ENCODE data around the gene ING4.
A peak's percentile ranks its signal among the peaks of the same experiment; 100 is the strongest.
"Not testable (repeated sequence)": the region's sequence is repeated elsewhere in the genome, so short reads cannot be mapped to it uniquely, and the experiment has no call there.

Gene ING4

GRCh38 chr12:6662906-6663742, at the start of gene ING4:
ING4 (minus strand) TSS chr12:6663119; CDS start chr12:6663101, 18 bp downstream.
- Histone ChIP-seq H3K27me3 (ENCODE audit: control insufficient read depth in 1 of 2, insufficient read depth in 2 of 2, low read length in 2 of 2) (no peaks in the 10 kb centered on the region), H3K36me3 (ENCODE audit: insufficient read depth, low read length) (peaks cover 18% of the 10 kb centered on the region), H3K9me3 (ENCODE audit: low read length) (no peaks in the 10 kb centered on the region), H3K4me1 (ENCODE audit: insufficient read depth, low read length) (peaks cover 12% of the 10 kb centered on the region), H3K27ac (ENCODE audit: low read depth, low read length) (peak within 1 kb of the TSS; percentile 87), H3K4me3 (ENCODE audit: low read depth in 1 of 2, low read length in 2 of 2) (peak within 1 kb of the TSS; percentile 81 to 86), H3K9ac (ENCODE audit: low read length) (peak within 1 kb of the TSS; percentile 69)

GRCh38 chr12:6708960-6709394, 46.1 kb upstream of the ING4 start:
- Histone ChIP-seq H3K9me3 (ENCODE audit: low read length) (no peaks in the 10 kb centered on the region), H3K9ac (ENCODE audit: low read length) (no peak overlapping the region), H3K4me1 (ENCODE audit: insufficient read depth, low read length) (no peaks in the 10 kb centered on the region), H3K27me3 (ENCODE audit: control insufficient read depth in 1 of 2, insufficient read depth in 2 of 2, low read length in 2 of 2) (peaks cover 0 to 3% of the 10 kb centered on the region in 2 donors), H3K36me3 (ENCODE audit: insufficient read depth, low read length) (no peaks in the 10 kb centered on the region), H3K4me3 (ENCODE audit: low read depth in 1 of 2, low read length in 2 of 2) (no peak overlapping the region), H3K27ac (ENCODE audit: low read depth, low read length) (no peak overlapping the region)

GRCh38 chr12:6708351-6708750, 45.4 kb upstream of the ING4 start:
- H3K36me3 ChIP-seq (ENCODE audit: insufficient read depth, low read length); H3K27me3 ChIP-seq (ENCODE audit: control insufficient read depth in 1 of 2, insufficient read depth in 2 of 2, low read length in 2 of 2); H3K9me3 ChIP-seq (ENCODE audit: low read length); H3K4me3 ChIP-seq (ENCODE audit: low read depth in 1 of 2, low read length in 2 of 2); H3K27ac ChIP-seq (ENCODE audit: low read depth, low read length); H3K4me1 ChIP-seq (ENCODE audit: insufficient read depth, low read length); H3K9ac ChIP-seq (ENCODE audit: low read length): not testable (repeated sequence)

- Histone ChIP-seq H3K4me1 (ENCODE audit: insufficient read depth, low read length) (peaks cover 4% of the 10 kb centered on the region), H3K27ac (ENCODE audit: low read depth, low read length) (no peak overlapping the region), H3K27me3 (ENCODE audit: control insufficient read depth in 1 of 2, insufficient read depth in 2 of 2, low read length in 2 of 2) (peaks cover 18 to 36% of the 10 kb centered on the region in 2 donors), H3K36me3 (ENCODE audit: insufficient read depth, low read length) (no peaks in the 10 kb centered on the region), H3K9ac (ENCODE audit: low read length) (no peak overlapping the region), H3K4me3 (ENCODE audit: low read depth in 1 of 2, low read length in 2 of 2) (no peak overlapping the region), H3K9me3 (ENCODE audit: low read length) (no peaks in the 10 kb centered on the region)
These were observed 40.7 kb upstream of the ING4 start for GRCh38 chr12:6703631-6704030.

GRCh38 chr12:6701078-6701768, 38.3 kb upstream of the ING4 start:
- H3K4me3 ChIP-seq (ENCODE audit: low read depth in 1 of 2, low read length in 2 of 2), result peak overlapping the region in 1 of 2 donors; percentile 27
- H3K9ac ChIP-seq (ENCODE audit: low read length), result no peak overlapping the region
- H3K4me1 ChIP-seq (ENCODE audit: insufficient read depth, low read length), result peaks cover 4% of the 10 kb centered on the region
- peaks cover 21 to 51% of the 10 kb centered on the region in 2 donors for H3K27me3 ChIP-seq (ENCODE audit: control insufficient read depth in 1 of 2, insufficient read depth in 2 of 2, low read length in 2 of 2)
- H3K27ac ChIP-seq (ENCODE audit: low read depth, low read length), result no peak overlapping the region
- H3K9me3 ChIP-seq (ENCODE audit: low read length), result no peaks in the 10 kb centered on the region
- no peaks in the 10 kb centered on the region for H3K36me3 ChIP-seq (ENCODE audit: insufficient read depth, low read length)

- H3K9me3 ChIP-seq (ENCODE audit: low read length), result no peaks in the 10 kb centered on the region
- peaks cover 4% of the 10 kb centered on the region for H3K4me1 ChIP-seq (ENCODE audit: insufficient read depth, low read length)
- H3K4me3 ChIP-seq (ENCODE audit: low read depth in 1 of 2, low read length in 2 of 2), result peak within 1 kb of the TSS; percentile 27 to 64
- H3K9ac ChIP-seq (ENCODE audit: low read length), result no peak within 1 kb of the TSS
- H3K36me3 ChIP-seq (ENCODE audit: insufficient read depth, low read length), result no peaks in the 10 kb centered on the region
- peaks cover 21 to 52% of the 10 kb centered on the region in 2 donors for H3K27me3 ChIP-seq (ENCODE audit: control insufficient read depth in 1 of 2, insufficient read depth in 2 of 2, low read length in 2 of 2)
- H3K27ac ChIP-seq (ENCODE audit: low read depth, low read length), result no peak within 1 kb of the TSS
These were observed 37.7 kb upstream of the ING4 start, which contains the start of gene PIANP for GRCh38 chr12:6700646-6701051. PIANP (minus strand) TSS chr12:6700815; CDS start chr12:6698061, 2,754 bp downstream.

GRCh38 chr12:6699989-6700645, 37.2 kb upstream of the ING4 start:
- H3K27me3 ChIP-seq (ENCODE audit: control insufficient read depth in 1 of 2, insufficient read depth in 2 of 2, low read length in 2 of 2), result peaks cover 21 to 57% of the 10 kb centered on the region in 2 donors

GRCh38 chr12:6699259-6699988, 36.5 kb upstream of the ING4 start:
- Histone ChIP-seq H3K9me3 (ENCODE audit: low read length) (no peaks in the 10 kb centered on the region), H3K27me3 (ENCODE audit: control insufficient read depth in 1 of 2, insufficient read depth in 2 of 2, low read length in 2 of 2) (peaks cover 21 to 57% of the 10 kb centered on the region in 2 donors), H3K4me3 (ENCODE audit: low read depth in 1 of 2, low read length in 2 of 2) (no peak overlapping the region), H3K9ac (ENCODE audit: low read length) (no peak overlapping the region), H3K27ac (ENCODE audit: low read depth, low read length) (no peak overlapping the region), H3K4me1 (ENCODE audit: insufficient read depth, low read length) (peaks cover 4% of the 10 kb centered on the region), H3K36me3 (ENCODE audit: insufficient read depth, low read length) (no peaks in the 10 kb centered on the region)

More at GRCh38 chr12:6699989-6700645, 37.2 kb upstream of the ING4 start:
- no peak overlapping the region for H3K9ac ChIP-seq (ENCODE audit: low read length)
- peaks cover 4% of the 10 kb centered on the region for H3K4me1 ChIP-seq (ENCODE audit: insufficient read depth, low read length)
- H3K4me3 ChIP-seq (ENCODE audit: low read depth in 1 of 2, low read length in 2 of 2), result peak overlapping the region in 1 of 2 donors; percentile 64
- H3K36me3 ChIP-seq (ENCODE audit: insufficient read depth, low read length), result no peaks in the 10 kb centered on the region
- H3K9me3 ChIP-seq (ENCODE audit: low read length), result no peaks in the 10 kb centered on the region
- H3K27ac ChIP-seq (ENCODE audit: low read depth, low read length), result no peak overlapping the region

- H3K9ac ChIP-seq (ENCODE audit: low read length), result no peak overlapping the region
- H3K27ac ChIP-seq (ENCODE audit: low read depth, low read length), result no peak overlapping the region
- H3K4me3 ChIP-seq (ENCODE audit: low read depth in 1 of 2, low read length in 2 of 2), result no peak overlapping the region
- H3K4me1 ChIP-seq (ENCODE audit: insufficient read depth, low read length), result peaks cover 4% of the 10 kb centered on the region
- no peaks in the 10 kb centered on the region for H3K9me3 ChIP-seq (ENCODE audit: low read length)
- H3K36me3 ChIP-seq (ENCODE audit: insufficient read depth, low read length), result no peaks in the 10 kb centered on the region
- peaks cover 21 to 49% of the 10 kb centered on the region in 2 donors for H3K27me3 ChIP-seq (ENCODE audit: control insufficient read depth in 1 of 2, insufficient read depth in 2 of 2, low read length in 2 of 2)
These were observed 35.6 kb upstream of the ING4 start for GRCh38 chr12:6698352-6699046.

- H3K36me3 ChIP-seq (ENCODE audit: insufficient read depth, low read length), result no peaks in the 10 kb centered on the region
- H3K27ac ChIP-seq (ENCODE audit: low read depth, low read length), result no peak overlapping the region
- H3K27me3 ChIP-seq (ENCODE audit: control insufficient read depth in 1 of 2, insufficient read depth in 2 of 2, low read length in 2 of 2), result peaks cover 21 to 49% of the 10 kb centered on the region in 2 donors
- no peaks in the 10 kb centered on the region for H3K9me3 ChIP-seq (ENCODE audit: low read length)
- no peak overlapping the region for H3K4me3 ChIP-seq (ENCODE audit: low read depth in 1 of 2, low read length in 2 of 2)
- peaks cover 4% of the 10 kb centered on the region for H3K4me1 ChIP-seq (ENCODE audit: insufficient read depth, low read length)
- H3K9ac ChIP-seq (ENCODE audit: low read length), result no peak overlapping the region
These were observed 34.8 kb upstream of the ING4 start for GRCh38 chr12:6697584-6698351.
